ENCODE data around the gene GGTA1.

DNA sequence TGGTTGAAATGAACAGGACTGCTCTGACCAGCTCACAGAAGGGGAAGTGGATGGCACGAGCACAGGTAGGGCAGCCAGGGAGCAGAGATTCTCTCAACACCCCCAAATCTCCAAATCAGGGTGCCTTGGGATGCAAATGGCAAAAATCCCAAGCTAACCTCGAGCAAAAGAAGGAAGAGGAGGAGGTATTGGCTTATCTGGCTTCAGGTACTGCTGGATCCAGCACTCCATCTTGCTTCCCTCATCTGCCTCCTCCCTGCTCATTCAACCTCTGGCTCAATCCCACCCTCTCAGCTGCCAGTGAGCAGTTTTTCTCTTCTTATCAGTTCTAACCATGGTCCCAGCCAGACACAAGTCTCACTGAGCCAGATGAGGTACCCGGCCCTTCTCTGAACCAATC, 41.6 kb upstream of the GGTA1 start:
- TF ChIP-seq, protein P1, sequence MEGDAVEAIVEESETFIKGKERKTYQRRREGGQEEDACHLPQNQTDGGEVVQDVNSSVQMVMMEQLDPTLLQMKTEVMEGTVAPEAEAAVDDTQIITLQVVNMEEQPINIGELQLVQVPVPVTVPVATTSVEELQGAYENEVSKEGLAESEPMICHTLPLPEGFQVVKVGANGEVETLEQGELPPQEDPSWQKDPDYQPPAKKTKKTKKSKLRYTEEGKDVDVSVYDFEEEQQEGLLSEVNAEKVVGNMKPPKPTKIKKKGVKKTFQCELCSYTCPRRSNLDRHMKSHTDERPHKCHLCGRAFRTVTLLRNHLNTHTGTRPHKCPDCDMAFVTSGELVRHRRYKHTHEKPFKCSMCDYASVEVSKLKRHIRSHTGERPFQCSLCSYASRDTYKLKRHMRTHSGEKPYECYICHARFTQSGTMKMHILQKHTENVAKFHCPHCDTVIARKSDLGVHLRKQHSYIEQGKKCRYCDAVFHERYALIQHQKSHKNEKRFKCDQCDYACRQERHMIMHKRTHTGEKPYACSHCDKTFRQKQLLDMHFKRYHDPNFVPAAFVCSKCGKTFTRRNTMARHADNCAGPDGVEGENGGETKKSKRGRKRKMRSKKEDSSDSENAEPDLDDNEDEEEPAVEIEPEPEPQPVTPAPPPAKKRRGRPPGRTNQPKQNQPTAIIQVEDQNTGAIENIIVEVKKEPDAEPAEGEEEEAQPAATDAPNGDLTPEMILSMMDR (IDR thresholded peaks at IDR 0.05) = no peak
- no peak for TF ChIP-seq POLR2A (IDR thresholded peaks at IDR 0.05)

All from transverse colon (tissue), 3 donors.